Left lung (tissue), 10 donors: ENCODE results near the gene ZNF782. TPM values are rescaled to one million over a fixed set of nuclear protein-coding genes. Genes with fewer than 3 reads are reported as not detected.

Source experiments
- ATAC-seq: fragments of 200-7000 bp; cut with Tn5 transposase; one replicate; pipeline ENCODE4 v1.9.1; 2020; ENCODE audit warnings: moderate library complexity
- DNase-seq, 4 donors: peaks; one replicate each; pipeline ENCODE4 v3.0.0-alpha.2; 2013 to 2020
- H3K27ac ChIP-seq, 2 donors: fragments of 200-600 bp; sonication (generic) in 1 of 2; one replicate each; pipeline versions ENCODE4 v1.5.0 to v1.8.0; 2020 to 2021
- H3K27me3 ChIP-seq, 2 donors: fragments of 200-600 bp; sonication (generic) in 1 of 2; one replicate each; pipeline versions ENCODE4 v1.5.0 to v1.8.0; 2020 to 2021
- H3K36me3 ChIP-seq, 2 donors: fragments of 200-600 bp; sonication (generic) in 1 of 2; one replicate each; pipeline versions ENCODE4 v1.5.0 to v1.8.0; 2020 to 2021
- H3K4me1 ChIP-seq, 2 donors: fragments of 200-600 bp; one replicate each; pipeline ENCODE4 v1.8.0; 2021
- H3K4me3 ChIP-seq, 2 donors: fragments of 200-600 bp; sonication (generic) in 1 of 2; one replicate each; pipeline versions ENCODE4 v1.5.0 to v1.8.0; 2020 to 2021; ENCODE audit warnings: mild to moderate bottlenecking in 1 of 2
- H3K9me3 ChIP-seq, 2 donors: fragments of 200-600 bp; sonication (generic) in 1 of 2; one replicate each; pipeline versions ENCODE4 v1.5.0 to v1.8.0; 2020 to 2021
- CTCF ChIP-seq, 2 donors: fragments of 200-600 bp; sonication (generic) in 1 of 2; IDR thresholded peaks; one replicate each; pipeline versions ENCODE4 v1.5.0 to v1.8.0; 2021; ENCODE audit warnings: antibody characterized with exemption in 2 of 2
- intact Hi-C, 2 donors: fragments of 100-400 bp; cut with DNase I; formaldehyde crosslinking; loops; one replicate each; pipeline versions ENCODE4 v1.11.2 to v1.14.2; 2022
- polyA plus RNA-seq, 6 donors: library from polyadenylated mRNA; unstranded; fragments of 120-200 nt; gene quantifications; one replicate each; pipeline ENCODE4 v1.2.1, GENCODE V29; 2013; ENCODE audit not compliant: insufficient read length in 6 of 6
- total RNA-seq, 2 donors: library from RNA; stranded (reverse); fragmentation: NEBNext Ultra II Directional; extraction: Animal tissue kit (Norgen Biotek cat#: 25700); gene quantifications; one replicate each; pipeline ENCODE4 v1.2.1, GENCODE V29; 2021
- donor health status: DM: no; HTN: yes; CAD: no.
- donor health status: DM: no; HTN: no; CAD: no.

Gene ZNF782
- total and polyA plus RNA-seq, 8 donors, result 3.8 to 8.7 (median 7.6) TPM

DNA sequence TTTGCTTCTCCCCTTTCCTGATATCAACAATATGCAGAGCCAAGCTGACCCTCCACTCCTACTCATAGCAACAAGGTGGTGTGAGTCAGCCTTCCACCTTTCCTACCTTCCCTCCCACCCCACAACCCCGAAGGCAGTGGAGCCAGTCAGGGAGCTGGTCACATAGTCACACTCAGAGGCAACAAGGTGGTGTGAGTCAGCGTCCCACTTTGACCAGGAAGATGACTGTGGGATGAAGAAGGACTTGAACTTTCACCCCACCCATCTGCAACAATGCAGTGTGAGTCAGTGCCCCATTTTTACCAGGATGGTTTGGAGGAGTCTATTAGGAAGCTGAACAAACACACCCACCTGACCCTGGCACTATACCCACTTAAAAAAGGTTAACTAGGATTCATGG, 30.1 kb upstream of the ZNF782 start:
- TF ChIP-seq CTCF (IDR thresholded peaks at IDR 0.05), result no peak
- Histone ChIP-seq H3K4me1 (no peaks in the 10 kb centered on the region), H3K27me3 (peaks cover 4% of the 10 kb centered on the region in 2 donors), H3K36me3 (no peaks in the 10 kb centered on the region), H3K27ac (no peak overlapping the region), H3K9me3 (no peaks in the 10 kb centered on the region), H3K4me3 (no peak overlapping the region)
- intact Hi-C loops, result no loop called here
- ATAC-seq (peak; percentile 67), DNase-seq (peak in 1 of 4 donors; percentile 49)

GRCh38 chr9:96883922-96884321, 29.6 kb upstream of the ZNF782 start:
- no peak for DNase-seq
- no peak overlapping the region for H3K4me3 ChIP-seq

DNA sequence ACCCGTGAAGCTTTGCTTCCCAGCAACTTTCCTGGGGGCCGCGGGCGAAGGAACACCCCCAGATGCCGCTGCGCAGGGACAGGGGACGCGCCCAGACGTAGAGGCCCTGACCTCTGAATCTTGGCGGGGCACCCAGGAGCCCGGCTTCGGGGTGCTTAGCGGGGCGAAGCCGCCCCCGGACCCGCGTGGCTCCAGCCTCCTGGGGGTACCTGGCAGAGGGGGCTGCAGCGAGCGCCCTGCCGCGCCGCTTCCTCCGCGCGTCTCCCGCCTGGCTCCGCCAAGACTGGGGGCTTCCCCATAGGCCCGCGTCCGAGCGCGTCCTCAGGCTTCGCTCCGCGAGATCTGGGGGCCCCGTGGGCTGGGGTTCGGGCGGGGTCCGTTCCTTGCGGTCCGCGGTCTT, 23.0 kb upstream of the ZNF782 start:
- Histone ChIP-seq H3K27me3 (peaks cover 30 to 57% of the 10 kb centered on the region in 2 donors), H3K36me3 (no peaks in the 10 kb centered on the region), H3K9me3 (no peaks in the 10 kb centered on the region), H3K27ac (no peak overlapping the region), H3K4me1 (peaks cover 0 to 15% of the 10 kb centered on the region in 2 donors), H3K4me3 (peak overlapping the region in 1 of 2 donors; percentile 38)
- DNase-seq, result peak in 1 of 4 donors; percentile 81
- intact Hi-C loops, result no loop called here
- ATAC-seq, result no peak
- TF ChIP-seq CTCF (IDR thresholded peaks at IDR 0.05), result no peak

More at GRCh38 chr9:96883922-96884321, 29.6 kb upstream of the ZNF782 start:
- peaks cover 4 to 9% of the 10 kb centered on the region in 2 donors for H3K27me3 ChIP-seq
- no peak for TF ChIP-seq CTCF (IDR thresholded peaks at IDR 0.05)
- no peaks in the 10 kb centered on the region for H3K4me1 ChIP-seq
- no peak for ATAC-seq
- intact Hi-C loops, result no loop called here
- no peaks in the 10 kb centered on the region for H3K36me3 ChIP-seq
- H3K9me3 ChIP-seq, result no peaks in the 10 kb centered on the region
- H3K27ac ChIP-seq, result no peak overlapping the region

GRCh38 chr9:96875461-96876142, 21.3 kb upstream of the ZNF782 start:
- intact Hi-C loops, result no loop called here
- peaks cover 30 to 57% of the 10 kb centered on the region in 2 donors for H3K27me3 ChIP-seq

More at GRCh38 chr9:96875461-96876142, 21.3 kb upstream of the ZNF782 start:
- no peaks in the 10 kb centered on the region for H3K9me3 ChIP-seq
- DNase-seq (peak; percentile 59 to 81 (median 71)), ATAC-seq (peak; percentile 89)
- H3K27ac ChIP-seq, result peak overlapping the region in 1 of 2 donors; percentile 68
- peak overlapping the region; percentile 38 to 41 for H3K4me3 ChIP-seq
- peaks cover 0 to 15% of the 10 kb centered on the region in 2 donors for H3K4me1 ChIP-seq
- no peaks in the 10 kb centered on the region for H3K36me3 ChIP-seq
- TF ChIP-seq CTCF (IDR thresholded peaks at IDR 0.05), result no peak
